H9 (cell line): ENCODE measurements around the gene FOXP4. TPM values are rescaled to one million over a fixed set of nuclear protein-coding genes. Genes with fewer than 3 reads are reported as not detected.

Experiments
- DNase-seq: peaks from one replicate; pipeline ENCODE4 v3.0.0-alpha.2; 2017
- H2AFZ ChIP-seq: one replicate; pipeline ENCODE4 v1.6.1; 2013; ENCODE audit warnings: mild to moderate bottlenecking, low read length, control low read depth, moderate library complexity
- H2AK5ac ChIP-seq: 2 replicates; pipeline ENCODE4 v1.6.1; 2013; ENCODE audit warnings: low read length, control low read depth, mixed read lengths; ENCODE audit not compliant: insufficient read length
- H2BK120ac ChIP-seq: one replicate; pipeline ENCODE4 v1.6.1; 2013; ENCODE audit warnings: low read depth, mild to moderate bottlenecking, low read length, control low read depth, inconsistent platforms; ENCODE audit not compliant: poor library complexity, severe bottlenecking
- H2BK12ac ChIP-seq: 2 replicates; pipeline ENCODE4 v1.6.1; 2013; ENCODE audit warnings: low read length, control low read depth, mixed read lengths, low read depth; ENCODE audit not compliant: insufficient read length
- H2BK15ac ChIP-seq: 2 replicates; pipeline ENCODE4 v1.6.1; 2013; ENCODE audit warnings: low read depth, low read length, control low read depth
- H2BK20ac ChIP-seq: one replicate; pipeline ENCODE4 v1.6.1; 2013; ENCODE audit warnings: low read depth, mild to moderate bottlenecking, low read length, control low read depth, inconsistent platforms; ENCODE audit not compliant: poor library complexity, severe bottlenecking
- H2BK5ac ChIP-seq: 2 replicates; pipeline ENCODE4 v1.6.1; 2013; ENCODE audit warnings: low read length, control low read depth, mixed read lengths; ENCODE audit not compliant: insufficient read length
- H3K14ac ChIP-seq: 2 replicates; pipeline ENCODE4 v1.6.1; 2013; ENCODE audit warnings: low read length, control low read depth; ENCODE audit not compliant: insufficient read depth
- H3K18ac ChIP-seq: 2 replicates; pipeline ENCODE4 v1.6.1; 2013; ENCODE audit warnings: low read depth, mild to moderate bottlenecking, mixed read lengths, low read length, control low read depth; ENCODE audit not compliant: insufficient read length
- H3K23ac ChIP-seq: 2 replicates; pipeline ENCODE4 v1.6.1; 2013; ENCODE audit warnings: low read length, control low read depth, mixed read lengths, low read depth; ENCODE audit not compliant: insufficient read length
- H3K23me2 ChIP-seq: 2 replicates; pipeline ENCODE4 v1.6.1; 2013; ENCODE audit warnings: low read depth, mild to moderate bottlenecking, mixed read lengths, low read length, control low read depth; ENCODE audit not compliant: insufficient read length, poor library complexity, severe bottlenecking
- H3K27ac ChIP-seq: 2 replicates; pipeline ENCODE4 v1.5.1; 2013; ENCODE audit warnings: low read length, control low read depth, mixed read lengths, low read depth; ENCODE audit not compliant: insufficient read length
- H3K27me3 ChIP-seq: 2 replicates; pipeline ENCODE4 v1.6.1; 2013; ENCODE audit warnings: low read length, control low read depth, inconsistent platforms; ENCODE audit not compliant: insufficient read depth
- H3K4ac ChIP-seq: 2 replicates; pipeline ENCODE4 v1.6.1; 2013; ENCODE audit warnings: low read depth, mild to moderate bottlenecking, control low read depth, inconsistent platforms, low read length, moderate library complexity
- H3K4me1 ChIP-seq: 2 replicates; pipeline ENCODE4 v1.6.1; 2013; ENCODE audit warnings: low read length, control low read depth, inconsistent platforms; ENCODE audit not compliant: insufficient read depth
- H3K4me2 ChIP-seq: 2 replicates; pipeline ENCODE4 v1.6.1; 2013; ENCODE audit warnings: low read length, control low read depth, mixed read lengths; ENCODE audit not compliant: insufficient read length, insufficient read depth
- H3K56ac ChIP-seq: 2 replicates; pipeline ENCODE4 v1.6.1; 2013; ENCODE audit warnings: low read depth, mild to moderate bottlenecking, mixed read lengths, low read length, control low read depth; ENCODE audit not compliant: insufficient read length
- H3K79me1 ChIP-seq: 2 replicates; pipeline ENCODE4 v1.6.1; 2013; ENCODE audit warnings: low read depth, mild to moderate bottlenecking, moderate library complexity, low read length, control low read depth, inconsistent platforms; ENCODE audit not compliant: insufficient read depth, poor library complexity, severe bottlenecking
- H3K79me2 ChIP-seq: 2 replicates; pipeline ENCODE4 v1.6.1; 2013; ENCODE audit warnings: low read length, control low read depth, inconsistent platforms; ENCODE audit not compliant: insufficient read depth
- H3K9ac ChIP-seq: 2 replicates; pipeline ENCODE4 v1.6.1; 2013; ENCODE audit warnings: low read length, control low read depth, mixed read lengths; ENCODE audit not compliant: insufficient read length; ENCODE audit errors: extremely low read depth
- H3K9me3 ChIP-seq: one replicate; pipeline ENCODE4 v1.6.1; 2013; ENCODE audit warnings: low read depth, low read length, inconsistent platforms; ENCODE audit not compliant: control insufficient read depth
- H3T11ph ChIP-seq: one replicate; pipeline ENCODE4 v1.6.1; 2013; ENCODE audit warnings: mild to moderate bottlenecking, low read length, control low read depth, inconsistent platforms
- H4K20me1 ChIP-seq: one replicate; pipeline ENCODE4 v1.6.1; 2013; ENCODE audit not compliant: control insufficient read depth, insufficient read length, insufficient read depth
- H4K5ac ChIP-seq: 2 replicates; pipeline ENCODE4 v1.6.1; 2013; ENCODE audit warnings: low read depth, mild to moderate bottlenecking, mixed read lengths, low read length, control low read depth; ENCODE audit not compliant: insufficient read length
- H4K8ac ChIP-seq: replicated peaks from 2 replicates; pipeline ENCODE4 v1.6.1; 2013; ENCODE audit warnings: low read length, control low read depth, mixed read lengths, low read depth; ENCODE audit not compliant: insufficient read length
- H4K91ac ChIP-seq: 2 replicates; pipeline ENCODE4 v1.6.1; 2013; ENCODE audit warnings: low read depth, mild to moderate bottlenecking, moderate library complexity, mixed read lengths, low read length, control low read depth; ENCODE audit not compliant: insufficient read length
- H3K27ac Mint-ChIP-seq, 3 experiments: 2 replicates in 2 of 3; 3 replicates in 1 of 3; pipeline ENCODE4 v1.8.0; 2020 to 2021; ENCODE audit warnings: mixed read lengths in 3 of 3, mild to moderate bottlenecking in 1 of 3, moderate library complexity in 1 of 3
- H3K27me3 Mint-ChIP-seq: 2 replicates; pipeline ENCODE4 v1.8.0; 2021; ENCODE audit warnings: low read depth, mild to moderate bottlenecking, moderate library complexity, mixed read lengths
- H3K36me3 Mint-ChIP-seq, 3 experiments: 2 replicates in 2 of 3; 3 replicates in 1 of 3; pipeline ENCODE4 v1.8.0; 2020 to 2021; ENCODE audit warnings: low read depth in 3 of 3, mixed read lengths in 3 of 3; ENCODE audit not compliant: insufficient read depth in 1 of 3
- H3K4me1 Mint-ChIP-seq, 2 experiments: 2 replicates each; pipeline ENCODE4 v1.8.0; 2020; ENCODE audit warnings: mixed read lengths in 2 of 2
- H3K4me3 Mint-ChIP-seq, 2 experiments: 2 replicates in 1 of 2; 3 replicates in 1 of 2; pipeline ENCODE4 v1.8.0; 2020 to 2021; ENCODE audit warnings: mild to moderate bottlenecking in 2 of 2, mixed read lengths in 2 of 2, moderate library complexity in 1 of 2
- H3K9me3 Mint-ChIP-seq, 2 experiments: 2 replicates in 1 of 2; 3 replicates in 1 of 2; pipeline ENCODE4 v1.8.0; 2020; ENCODE audit warnings: mild to moderate bottlenecking in 2 of 2, mixed read lengths in 2 of 2, moderate library complexity in 1 of 2
- CTCF ChIP-seq: fragments of 200-600 bp; sonication (generic); conservative IDR thresholded peaks from 3 replicates; pipeline ENCODE4 v1.8.0; 2021; ENCODE audit warnings: antibody characterized with exemption, mild to moderate bottlenecking
- WGBS: extraction: QIAGEN DNeasy Blood & Tissue Kit; methylation state at CpG from one replicate; pipeline ENCODE4 v1.1.7; 2013; ENCODE audit warnings: missing lambda C conversion rate, low lambda C conversion rate, mixed read lengths; ENCODE audit not compliant: insufficient read length; ENCODE audit errors: extremely low coverage; 5-methylcytosine and 5-hydroxymethylcytosine counted together
- total RNA-seq: library from RNA; stranded (reverse); gene quantifications from 2 replicates; pipeline ENCODE4 v1.2.1, GENCODE V29; 2021

The FOXP4 gene
- total RNA-seq, 1 experiment from 2014 or later: 18.2 TPM

GRCh38 chr6:41551086-41551700 is 5.0 kb downstream of the FOXP4 start:
- Histone ChIP-seq H3K4me1 (peaks cover 36% of the 10 kb centered on the region), H2BK12ac (no peak overlapping the region), H3K79me1 (no peaks in the 10 kb centered on the region), H4K8ac (no peak overlapping the region), H3K4ac (no peak overlapping the region), H3K27ac (no peak overlapping the region), H3K27me3 (peaks cover 45% of the 10 kb centered on the region), H2BK15ac (no peak overlapping the region), H3K18ac (no peak overlapping the region), H3K79me2 (no peaks in the 10 kb centered on the region; the same call in 1 of the 2 replicates), H4K5ac (no peak overlapping the region), H3K9me3 (no peaks in the 10 kb centered on the region), H2BK5ac (no peak overlapping the region), H3T11ph (no peak overlapping the region), H2AFZ (no peak overlapping the region), H2AK5ac (no peak overlapping the region), H3K9ac (no peak overlapping the region), H4K20me1 (peaks cover 2% of the 10 kb centered on the region), H2BK20ac (no peak overlapping the region), H3K4me2 (no peak overlapping the region), H3K23ac (no peak overlapping the region), H3K23me2 (peaks cover 15% of the 10 kb centered on the region), H3K56ac (no peak overlapping the region), H3K14ac (no peak overlapping the region), H4K91ac (no peak overlapping the region), H2BK120ac (no peak overlapping the region)
- H3K27ac Mint-ChIP-seq: no peak overlapping the region
- no peak for DNase-seq
- H3K9me3 Mint-ChIP-seq: no peaks in the 10 kb centered on the region
- H3K36me3 Mint-ChIP-seq: peaks cover 0 to 16% (median 11%) of the 10 kb centered on the region in 3 experiments; a peak in 4 of 7 replicates
- TF ChIP-seq CTCF: no peak
- no peak overlapping the region for H3K4me3 Mint-ChIP-seq
- no CpG with 5 or more reads among the region's 12 CpGs for WGBS
- H3K27me3 Mint-ChIP-seq: peaks cover 91% of the 10 kb centered on the region
- peaks cover 77 to 78% of the 10 kb centered on the region in 2 experiments for H3K4me1 Mint-ChIP-seq
